ENCODE results near the gene GTF2A1L.

GTF2A1L gene

GRCh38 chr2:48707466-48707865 lies 89.8 kb downstream of the GTF2A1L start:
- DNase-seq = no peak

GRCh38 chr2:48709096-48710034 lies 91.7 kb downstream of the GTF2A1L start:
- DNase-seq = no peak

GRCh38 chr2:48711343-48711742 lies 93.7 kb downstream of the GTF2A1L start:
- DNase-seq = no peak

- DNase-seq = no peak
These were observed 94.5 kb downstream of the GTF2A1L start for GRCh38 chr2:48712151-48712550.

GRCh38 chr2:48713647-48714046 lies 96.0 kb downstream of the GTF2A1L start:
- no peak for DNase-seq

GRCh38 chr2:48714245-48714644 lies 96.6 kb downstream of the GTF2A1L start:
- no peak for DNase-seq

- no peak for DNase-seq
These were observed 97.6 kb downstream of the GTF2A1L start for GRCh38 chr2:48715042-48715899.

GRCh38 chr2:48715956-48716355 lies 98.3 kb downstream of the GTF2A1L start:
- DNase-seq = no peak

- DNase-seq = no peak
These were observed 100.2 kb downstream of the GTF2A1L start for GRCh38 chr2:48717846-48718245.

GRCh38 chr2:48719480-48720177 lies 102.0 kb downstream of the GTF2A1L start:
- DNase-seq = no peak

- DNase-seq = no peak
These were observed 103.5 kb downstream of the GTF2A1L start for GRCh38 chr2:48721158-48721557.

GRCh38 chr2:48722391-48722790 lies 104.7 kb downstream of the GTF2A1L start:
- no peak for DNase-seq

- no peak for DNase-seq
These were observed 105.5 kb downstream of the GTF2A1L start for GRCh38 chr2:48723129-48723528.

GRCh38 chr2:48724278-48724677 lies 106.6 kb downstream of the GTF2A1L start:
- no peak for DNase-seq

- no peak for DNase-seq
These were observed 108.2 kb downstream of the GTF2A1L start for GRCh38 chr2:48725696-48726494.

- DNase-seq = no peak
These were observed 109.9 kb downstream of the GTF2A1L start for GRCh38 chr2:48727560-48727959.

- DNase-seq = no peak
These were observed 110.6 kb downstream of the GTF2A1L start for GRCh38 chr2:48728295-48728694.

- DNase-seq = no peak
These were observed 111.2 kb downstream of the GTF2A1L start for GRCh38 chr2:48728840-48729239.

All from T1000 (cell line).